Endothelial cell of umbilical vein (primary cell): ENCODE measurements around the gene CNTROB. TPM values are rescaled to one million over a fixed set of nuclear protein-coding genes. Genes with fewer than 3 reads are reported as not detected.

Experiments
- BruUV-seq: library from RNA; stranded (reverse); fragments of 400-500 nt; replicated peaks from 2 replicates; lab custom pipeline; 2021; lab: Mats Ljungman, UMichigan
- CTCF ChIA-PET: fragments of 300-600, 350-600 bp; sonication (Branson Sonifier 250); formaldehyde crosslinking; loops from one replicate; lab custom pipeline; 2021; ENCODE audit warnings: antibody characterized with exemption, inconsistent platforms; lab: Charles Lee
- POLR2A ChIA-PET: fragments of 300-600, 350-600 bp; sonication (Branson Sonifier 250); formaldehyde crosslinking; loops from one replicate; lab custom pipeline; 2021; ENCODE audit warnings: antibody characterized with exemption, inconsistent platforms; lab: Charles Lee
- DNase-seq: peaks from one replicate; pipeline ENCODE4 v3.0.0-alpha.2; 2011; ENCODE audit warnings: low read depth, low spot score
- FAIRE-seq: peaks from 2 replicates; lab custom pipeline; 2011; peaks lifted over from hg19 to GRCh38; lab: Jason Lieb, UNC
- H2AFZ ChIP-seq: 2 replicates; pipeline ENCODE4 v1.6.0; 2012; ENCODE audit warnings: low read depth, low read length, control low read depth, inconsistent platforms
- H3K27ac ChIP-seq: 2 replicates; pipeline ENCODE4 v1.5.1; 2011; ENCODE audit warnings: low read depth, mild to moderate bottlenecking, control low read depth, low read length, moderate library complexity; ENCODE audit not compliant: insufficient read depth
- H3K27me3 ChIP-seq, 2 experiments: 2 replicates each; pipeline versions ENCODE4 v1.6.0 to v1.6.1; 2011; ENCODE audit warnings: low read length in 2 of 2, mixed read lengths in 1 of 2; ENCODE audit not compliant: control insufficient read depth in 2 of 2, insufficient read depth in 2 of 2
- H3K36me3 ChIP-seq, 2 experiments: 2 replicates in 1 of 2; 3 replicates in 1 of 2; pipeline ENCODE4 v1.5.1; 2011; ENCODE audit warnings: low read length in 2 of 2, mild to moderate bottlenecking in 1 of 2, moderate library complexity in 1 of 2; ENCODE audit not compliant: control insufficient read depth in 2 of 2, insufficient read depth in 2 of 2; ENCODE audit errors: extremely low read depth in 1 of 2
- H3K4me1 ChIP-seq: 3 replicates; pipeline ENCODE4 v1.5.1; 2011; ENCODE audit warnings: mild to moderate bottlenecking, low read length; ENCODE audit not compliant: control insufficient read depth, insufficient read depth; ENCODE audit errors: extremely low read depth
- H3K4me2 ChIP-seq: 2 replicates; pipeline ENCODE4 v1.6.1; 2011; ENCODE audit warnings: low read length, control low read depth, mixed read lengths; ENCODE audit not compliant: insufficient read depth
- H3K4me3 ChIP-seq, 3 experiments: fragments of 200-600 bp in 1 of 3; sonication (generic), shearing (Covaris generic) in 1 of 3; replicated peaks in 1 of 3; 2 replicates each; pipeline ENCODE4 v1.5.1; 2011 to 2016; ENCODE audit warnings: control low read depth in 3 of 3, low read length in 3 of 3, mild to moderate bottlenecking in 2 of 3, inconsistent platforms in 1 of 3, low read depth in 1 of 3, moderate library complexity in 1 of 3; ENCODE audit not compliant: insufficient read depth in 1 of 3
- H3K79me2 ChIP-seq: 2 replicates; pipeline ENCODE4 v1.6.0; 2012; ENCODE audit warnings: low read length, inconsistent platforms; ENCODE audit not compliant: control insufficient read depth, insufficient read depth
- H3K9ac ChIP-seq: replicated peaks from 2 replicates; pipeline ENCODE3; 2011; ENCODE audit warnings: low read length, control low read depth; ENCODE audit not compliant: insufficient read depth; ENCODE audit errors: extremely low read depth
- H3K9me1 ChIP-seq: replicated peaks from 3 replicates; pipeline ENCODE4 v1.6.0; 2011; ENCODE audit warnings: mild to moderate bottlenecking, low read length; ENCODE audit not compliant: control insufficient read depth, insufficient read depth; ENCODE audit errors: extremely low read depth
- H3K9me3 ChIP-seq: replicated peaks from 2 replicates; pipeline ENCODE4 v1.5.1; 2012; ENCODE audit warnings: low read length, inconsistent platforms; ENCODE audit not compliant: control insufficient read depth, insufficient read depth
- H4K20me1 ChIP-seq: replicated peaks from 2 replicates; pipeline ENCODE3; 2011; ENCODE audit warnings: mild to moderate bottlenecking, low read length; ENCODE audit not compliant: control insufficient read depth, insufficient read depth; ENCODE audit errors: extremely low read depth
- EZH2 ChIP-seq: IDR thresholded peaks from 2 replicates; pipeline ENCODE4 v1.6.1; 2012; ENCODE audit warnings: borderline replicate concordance, low read depth, mild to moderate bottlenecking, moderate library complexity, low read length, inconsistent platforms; ENCODE audit not compliant: severe bottlenecking
- FOS ChIP-seq: IDR thresholded peaks from 2 replicates; pipeline ENCODE4 v1.6.1; 2011; ENCODE audit warnings: mild to moderate bottlenecking, low read length, moderate library complexity, borderline replicate concordance; ENCODE audit not compliant: insufficient read depth
- GATA2 ChIP-seq: IDR thresholded peaks from 2 replicates; pipeline ENCODE4 v1.7.0; 2011; ENCODE audit warnings: low read depth, mild to moderate bottlenecking, moderate library complexity, mixed read lengths, low read length; ENCODE audit not compliant: insufficient read length, insufficient read depth
- JUN ChIP-seq: IDR thresholded peaks from 2 replicates; pipeline ENCODE4 v1.6.1; 2011; ENCODE audit warnings: borderline replicate concordance, low read depth; ENCODE audit not compliant: insufficient read length, insufficient read depth
- MYC ChIP-seq: IDR thresholded peaks from one replicate; pipeline ENCODE4 v1.6.1; 2011; ENCODE audit warnings: mild to moderate bottlenecking, low read depth, low read length
- POLR2A ChIP-seq: IDR thresholded peaks from 2 replicates; pipeline ENCODE4 v1.6.1; 2012; ENCODE audit warnings: low read depth, mild to moderate bottlenecking, control low read depth, low read length
- POLR2AphosphoS5 ChIP-seq: IDR thresholded peaks from 2 replicates; pipeline ENCODE4 v1.6.1; 2012; ENCODE audit warnings: low read depth, mild to moderate bottlenecking, control low read depth, low read length, moderate library complexity; ENCODE audit not compliant: insufficient read depth
- dilution Hi-C: fragments of 300-500 bp; cut with MboI; formaldehyde crosslinking; loops from one replicate; pipeline ENCODE4 v1.15.0; 2019; ENCODE audit warnings: low sequenced_read_pairs; ENCODE audit not compliant: extremely low pct_ligation_motif_present
- intact Hi-C: fragments of 100-400 bp; cut with micrococcal nuclease; formaldehyde crosslinking; loops from one replicate; pipeline ENCODE4 v1.10.0; 2022
- polyA plus RNA-seq, 4 experiments: library from polyadenylated mRNA; depleted of rRNA in 3 of 4; stranded (reverse) in 3 of 4; unstranded in 1 of 4; fragments of >200 nt; gene quantifications; 2 replicates each; pipeline versions ENCODE4 v1.2.1 to v1.2.3, GENCODE V29; 2011 to 2012; ENCODE audit warnings: missing spikeins in 1 of 4
- total RNA-seq: library from RNA; stranded (reverse); gene quantifications from 2 replicates; pipeline ENCODE4 v1.2.3, GENCODE V29; 2021
- TF ChIP-seq, protein P1 (sequence below): IDR thresholded peaks from 2 replicates; pipeline ENCODE4 v1.6.1; 2011; ENCODE audit not compliant: insufficient read depth, insufficient read length
- TF ChIP-seq, protein P2 (sequence below), 2 donors: IDR thresholded peaks; 1 replicate in 1 of 2; 2 replicates in 1 of 2; pipeline ENCODE4 v1.5.1; 2011; ENCODE audit warnings: low read length in 2 of 2, mild to moderate bottlenecking in 2 of 2, moderate library complexity in 2 of 2, control low read depth in 1 of 2, inconsistent platforms in 1 of 2, low read depth in 1 of 2; ENCODE audit not compliant: insufficient read depth in 1 of 2; ENCODE audit errors: extremely low read depth in 1 of 2

CNTROB gene
- total and polyA plus RNA-seq, 2 donors (not counting 3 experiments of a cell fraction or from before 2014, with no cell fraction given) = 24.9 to 47.2 TPM

DNA sequence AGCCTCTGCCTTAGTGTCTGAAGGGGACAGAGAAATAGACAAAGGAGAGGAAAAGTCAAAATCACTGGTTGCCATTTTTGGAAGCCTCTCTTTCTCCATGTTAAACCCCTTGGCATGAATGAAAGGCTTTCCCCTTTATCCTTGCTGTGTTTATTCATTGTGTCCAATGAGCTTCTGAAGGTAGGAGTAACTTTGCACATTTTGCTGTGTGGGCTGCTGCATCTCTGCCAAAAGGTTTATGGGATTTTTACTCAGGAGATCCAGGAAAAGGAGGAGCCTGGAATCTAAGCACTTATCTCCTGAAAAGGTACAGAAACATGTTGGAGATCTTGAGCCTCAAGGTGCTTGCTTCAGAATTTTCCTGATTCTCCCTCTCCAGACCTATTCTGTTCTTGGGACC lies 3.9 kb downstream of the CNTROB start:
- FAIRE-seq = no peak
- no peak for DNase-seq
- H3K4me1 ChIP-seq = peaks cover 22% of the 10 kb centered on the region
- CTCF ChIA-PET = interaction anchor here (1.0 to 1.3 kb wide), 2 partner anchors 12 to 105 kb away, joined by 3 to 4 read pairs; no protein-coding TSS in a partner anchor
- H3K27me3 ChIP-seq = no peaks in the 10 kb centered on the region
- H3K27ac ChIP-seq = no peak overlapping the region
- no peak overlapping the region for H3K4me3 ChIP-seq
- intact Hi-C loops = no loop called here
- no peaks in the 10 kb centered on the region for H3K9me3 ChIP-seq
- no peak overlapping the region for H3K9ac ChIP-seq
- H4K20me1 ChIP-seq = no peaks in the 10 kb centered on the region
- peaks cover 9 to 16% of the 10 kb centered on the region in 2 experiments for H3K36me3 ChIP-seq
- POLR2A ChIA-PET = interaction anchor here (0.6 kb wide), 1 partner anchor 37 kb away, joined by 4 read pairs; no protein-coding TSS in a partner anchor
- peaks cover 33% of the 10 kb centered on the region for H3K79me2 ChIP-seq
- BruUV-seq = no TSS peak
- TF ChIP-seq GATA2 = no peak
- dilution Hi-C loops = no loop called here
- no peaks in the 10 kb centered on the region for H3K9me1 ChIP-seq
- no peak overlapping the region for H2AFZ ChIP-seq
- no peak overlapping the region for H3K4me2 ChIP-seq

DNA sequence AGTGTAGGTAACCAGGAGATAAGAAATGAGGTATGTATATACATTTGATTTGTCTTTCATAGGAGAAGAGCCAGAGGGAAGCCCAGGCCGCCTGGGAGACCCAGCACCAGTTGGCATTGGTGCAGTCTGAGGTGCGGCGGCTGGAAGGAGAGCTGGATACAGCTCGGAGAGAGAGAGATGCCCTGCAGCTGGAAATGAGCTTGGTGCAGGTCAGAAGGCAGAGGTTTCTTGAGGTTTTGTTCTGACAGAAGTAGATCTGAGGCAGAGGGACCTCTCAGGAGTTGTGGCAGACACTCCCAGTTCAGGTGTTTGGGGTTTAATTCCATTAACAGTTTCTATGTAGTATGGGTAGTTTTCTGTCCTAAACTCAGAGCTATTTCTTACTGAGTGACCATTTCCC lies 8.0 kb downstream of the CNTROB start:
- no peaks in the 10 kb centered on the region for H4K20me1 ChIP-seq
- BruUV-seq = no TSS peak
- POLR2A ChIA-PET = no interaction called here
- peaks cover 14 to 34% of the 10 kb centered on the region in 2 experiments for H3K36me3 ChIP-seq
- no peak overlapping the region for H3K4me3 ChIP-seq
- TF ChIP-seq POLR2AphosphoS5 (no peak), GATA2 (no peak), POLR2A (no peak), EZH2 (no peak), FOS (no peak), MYC (no peak), JUN (no peak)
- TF ChIP-seq, protein P1, sequence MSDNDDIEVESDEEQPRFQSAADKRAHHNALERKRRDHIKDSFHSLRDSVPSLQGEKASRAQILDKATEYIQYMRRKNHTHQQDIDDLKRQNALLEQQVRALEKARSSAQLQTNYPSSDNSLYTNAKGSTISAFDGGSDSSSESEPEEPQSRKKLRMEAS = no peak
- TF ChIP-seq, protein P2, sequence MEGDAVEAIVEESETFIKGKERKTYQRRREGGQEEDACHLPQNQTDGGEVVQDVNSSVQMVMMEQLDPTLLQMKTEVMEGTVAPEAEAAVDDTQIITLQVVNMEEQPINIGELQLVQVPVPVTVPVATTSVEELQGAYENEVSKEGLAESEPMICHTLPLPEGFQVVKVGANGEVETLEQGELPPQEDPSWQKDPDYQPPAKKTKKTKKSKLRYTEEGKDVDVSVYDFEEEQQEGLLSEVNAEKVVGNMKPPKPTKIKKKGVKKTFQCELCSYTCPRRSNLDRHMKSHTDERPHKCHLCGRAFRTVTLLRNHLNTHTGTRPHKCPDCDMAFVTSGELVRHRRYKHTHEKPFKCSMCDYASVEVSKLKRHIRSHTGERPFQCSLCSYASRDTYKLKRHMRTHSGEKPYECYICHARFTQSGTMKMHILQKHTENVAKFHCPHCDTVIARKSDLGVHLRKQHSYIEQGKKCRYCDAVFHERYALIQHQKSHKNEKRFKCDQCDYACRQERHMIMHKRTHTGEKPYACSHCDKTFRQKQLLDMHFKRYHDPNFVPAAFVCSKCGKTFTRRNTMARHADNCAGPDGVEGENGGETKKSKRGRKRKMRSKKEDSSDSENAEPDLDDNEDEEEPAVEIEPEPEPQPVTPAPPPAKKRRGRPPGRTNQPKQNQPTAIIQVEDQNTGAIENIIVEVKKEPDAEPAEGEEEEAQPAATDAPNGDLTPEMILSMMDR (IDR thresholded peaks at IDR 0.05; ENCODE audit: extremely low read depth in 1 of 2, insufficient read depth in 1 of 2, low read depth in 1 of 2, low read length in 2 of 2) = no peak
- FAIRE-seq (no peak), DNase-seq (no peak)
- no peak overlapping the region for H3K4me2 ChIP-seq
- no peaks in the 10 kb centered on the region for H3K4me1 ChIP-seq
- CTCF ChIA-PET = interaction anchor here (1.0 to 3.1 kb wide), 6 partner anchors 23 to 120 kb away, joined by 3 to 9 read pairs (median 5); no protein-coding TSS in a partner anchor
- intact Hi-C loops (no loop called here), dilution Hi-C loops (no loop called here)
- no peak overlapping the region for H3K27ac ChIP-seq
- no peaks in the 10 kb centered on the region for H3K79me2 ChIP-seq
- no peaks in the 10 kb centered on the region for H3K27me3 ChIP-seq
- no peak overlapping the region for H2AFZ ChIP-seq
- H3K9me3 ChIP-seq = no peaks in the 10 kb centered on the region
- H3K9me1 ChIP-seq = no peaks in the 10 kb centered on the region
- no peak overlapping the region for H3K9ac ChIP-seq
